Measurements from ENCODE around the gene ATP4A. TPM values are rescaled to one million over a fixed set of nuclear protein-coding genes. Genes with fewer than 3 reads are reported as not detected.

ATP4A gene
- total and polyA plus RNA-seq, 9 of the 15 experiments (the other 6 are each of a cell fraction or from before 2014, with no cell fraction given): 0.15 TPM; not detected in 8

GRCh38 chr19:35587321-35587720 is 23.9 kb upstream of the ATP4A start (continued):
- TF ChIP-seq, protein P1, sequence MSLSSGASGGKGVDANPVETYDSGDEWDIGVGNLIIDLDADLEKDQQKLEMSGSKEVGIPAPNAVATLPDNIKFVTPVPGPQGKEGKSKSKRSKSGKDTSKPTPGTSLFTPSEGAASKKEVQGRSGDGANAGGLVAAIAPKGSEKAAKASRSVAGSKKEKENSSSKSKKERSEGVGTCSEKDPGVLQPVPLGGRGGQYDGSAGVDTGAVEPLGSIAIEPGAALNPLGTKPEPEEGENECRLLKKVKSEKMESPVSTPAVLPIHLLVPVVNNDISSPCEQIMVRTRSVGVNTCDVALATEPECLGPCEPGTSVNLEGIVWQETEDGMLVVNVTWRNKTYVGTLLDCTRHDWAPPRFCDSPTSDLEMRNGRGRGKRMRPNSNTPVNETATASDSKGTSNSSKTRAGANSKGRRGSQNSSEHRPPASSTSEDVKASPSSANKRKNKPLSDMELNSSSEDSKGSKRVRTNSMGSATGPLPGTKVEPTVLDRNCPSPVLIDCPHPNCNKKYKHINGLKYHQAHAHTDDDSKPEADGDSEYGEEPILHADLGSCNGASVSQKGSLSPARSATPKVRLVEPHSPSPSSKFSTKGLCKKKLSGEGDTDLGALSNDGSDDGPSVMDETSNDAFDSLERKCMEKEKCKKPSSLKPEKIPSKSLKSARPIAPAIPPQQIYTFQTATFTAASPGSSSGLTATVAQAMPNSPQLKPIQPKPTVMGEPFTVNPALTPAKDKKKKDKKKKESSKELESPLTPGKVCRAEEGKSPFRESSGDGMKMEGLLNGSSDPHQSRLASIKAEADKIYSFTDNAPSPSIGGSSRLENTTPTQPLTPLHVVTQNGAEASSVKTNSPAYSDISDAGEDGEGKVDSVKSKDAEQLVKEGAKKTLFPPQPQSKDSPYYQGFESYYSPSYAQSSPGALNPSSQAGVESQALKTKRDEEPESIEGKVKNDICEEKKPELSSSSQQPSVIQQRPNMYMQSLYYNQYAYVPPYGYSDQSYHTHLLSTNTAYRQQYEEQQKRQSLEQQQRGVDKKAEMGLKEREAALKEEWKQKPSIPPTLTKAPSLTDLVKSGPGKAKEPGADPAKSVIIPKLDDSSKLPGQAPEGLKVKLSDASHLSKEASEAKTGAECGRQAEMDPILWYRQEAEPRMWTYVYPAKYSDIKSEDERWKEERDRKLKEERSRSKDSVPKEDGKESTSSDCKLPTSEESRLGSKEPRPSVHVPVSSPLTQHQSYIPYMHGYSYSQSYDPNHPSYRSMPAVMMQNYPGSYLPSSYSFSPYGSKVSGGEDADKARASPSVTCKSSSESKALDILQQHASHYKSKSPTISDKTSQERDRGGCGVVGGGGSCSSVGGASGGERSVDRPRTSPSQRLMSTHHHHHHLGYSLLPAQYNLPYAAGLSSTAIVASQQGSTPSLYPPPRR (CRISPR knock-in tag; IDR thresholded peaks at IDR 0.05; ENCODE audit: borderline replicate concordance): no peak
- TF ChIP-seq FOS (IDR thresholded peaks at IDR 0.05; ENCODE audit: extremely low read depth, insufficient read length): no peak
- no peak for TF ChIP-seq RUNX1 (IDR thresholded peaks at IDR 0.05; ENCODE audit: low read depth)
- TF ChIP-seq HDAC2 (IDR thresholded peaks at IDR 0.05): no peak

DNA sequence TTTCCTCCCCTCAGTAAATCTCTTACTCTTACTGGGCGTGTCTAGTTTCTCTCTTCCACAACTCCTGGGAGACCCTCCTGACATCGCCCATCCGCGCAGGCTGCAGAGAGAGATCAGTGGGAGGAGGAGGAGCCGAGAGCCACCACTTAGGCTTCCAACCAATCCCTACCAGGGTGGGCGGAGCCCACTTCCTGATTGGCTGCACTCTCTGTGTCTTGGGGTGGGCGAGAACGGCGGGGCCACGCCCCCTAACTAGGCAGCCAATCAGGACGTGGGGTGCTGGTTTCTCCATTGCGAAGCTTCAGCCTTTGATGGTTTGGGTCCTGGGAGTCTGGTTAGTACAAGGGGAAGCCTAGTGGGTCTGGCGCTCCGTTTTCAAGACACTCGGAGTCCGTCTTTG is 22.4 kb upstream of the ATP4A start, which contains the start of gene PMIS2:
PMIS2 (plus strand) TSS at position 326 of the 400 bp plus-strand sequence. CDS start 87 bp downstream, outside the sequence.
- in situ Hi-C loops (cut with MboI): no loop called here
- no TSS peak for BruUV-seq (replicated peaks)
- TF ChIP-seq, protein P2, sequence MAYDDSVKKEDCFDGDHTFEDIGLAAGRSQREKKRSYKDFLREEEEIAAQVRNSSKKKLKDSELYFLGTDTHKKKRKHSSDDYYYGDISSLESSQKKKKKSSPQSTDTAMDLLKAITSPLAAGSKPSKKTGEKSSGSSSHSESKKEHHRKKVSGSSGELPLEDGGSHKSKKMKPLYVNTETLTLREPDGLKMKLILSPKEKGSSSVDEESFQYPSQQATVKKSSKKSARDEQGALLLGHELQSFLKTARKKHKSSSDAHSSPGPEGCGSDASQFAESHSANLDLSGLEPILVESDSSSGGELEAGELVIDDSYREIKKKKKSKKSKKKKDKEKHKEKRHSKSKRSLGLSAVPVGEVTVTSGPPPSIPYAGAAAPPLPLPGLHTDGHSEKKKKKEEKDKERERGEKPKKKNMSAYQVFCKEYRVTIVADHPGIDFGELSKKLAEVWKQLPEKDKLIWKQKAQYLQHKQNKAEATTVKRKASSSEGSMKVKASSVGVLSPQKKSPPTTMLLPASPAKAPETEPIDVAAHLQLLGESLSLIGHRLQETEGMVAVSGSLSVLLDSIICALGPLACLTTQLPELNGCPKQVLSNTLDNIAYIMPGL (CRISPR knock-in tag; IDR thresholded peaks at IDR 0.05): no peak
- no peak for TF ChIP-seq STAG1 (CRISPR knock-in tag; IDR thresholded peaks at IDR 0.05; ENCODE audit: borderline replicate concordance)
- 0 out of 2 replicates have a peak, but pooled peaks have one; percentile 4 for TF ChIP-seq SPI1 (IDR thresholded peaks at IDR 0.05; ENCODE audit: borderline replicate concordance, low read depth, low read length)
- no peak for TF ChIP-seq PTBP1 (IDR thresholded peaks at IDR 0.05; ENCODE audit: low read depth, low read length)
- TF ChIP-seq, protein P3, sequence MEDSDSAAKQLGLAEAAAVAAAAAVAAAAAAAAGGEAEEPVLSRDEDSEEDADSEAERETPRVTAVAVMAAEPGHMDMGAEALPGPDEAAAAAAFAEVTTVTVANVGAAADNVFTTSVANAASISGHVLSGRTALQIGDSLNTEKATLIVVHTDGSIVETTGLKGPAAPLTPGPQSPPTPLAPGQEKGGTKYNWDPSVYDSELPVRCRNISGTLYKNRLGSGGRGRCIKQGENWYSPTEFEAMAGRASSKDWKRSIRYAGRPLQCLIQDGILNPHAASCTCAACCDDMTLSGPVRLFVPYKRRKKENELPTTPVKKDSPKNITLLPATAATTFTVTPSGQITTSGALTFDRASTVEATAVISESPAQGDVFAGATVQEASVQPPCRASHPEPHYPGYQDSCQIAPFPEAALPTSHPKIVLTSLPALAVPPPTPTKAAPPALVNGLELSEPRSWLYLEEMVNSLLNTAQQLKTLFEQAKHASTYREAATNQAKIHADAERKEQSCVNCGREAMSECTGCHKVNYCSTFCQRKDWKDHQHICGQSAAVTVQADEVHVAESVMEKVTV (CRISPR knock-in tag; IDR thresholded peaks at IDR 0.05): no peak
- 0 out of 2 replicates have a peak, but pooled peaks have one; percentile 34 for TF ChIP-seq EGR1 (conservative IDR thresholded peaks at IDR 0.05)
- TF ChIP-seq SP1 (CRISPR knock-in tag; IDR thresholded peaks at IDR 0.05): peak; percentile 55; the same call in 1 of the 2 replicates
- peak in 1 of 2 experiments; percentile 28; a peak in 1 of 4 replicates for TF ChIP-seq NRF1 (conservative IDR thresholded peaks at IDR 0.05 in 1 of 2, IDR thresholded peaks at IDR 0.05 in 1 of 2)

More for the DNA sequence above, 22.4 kb upstream of the ATP4A start, which contains the start of gene PMIS2:
- peaks cover 0 to 6% of the 10 kb centered on the region in 2 experiments; a peak in 3 of 5 replicates for H3K4me1 ChIP-seq (replicated peaks in 1 of 2; ENCODE audit: control insufficient read depth in 2 of 2, insufficient read depth in 2 of 2, low read length in 2 of 2)
- H3K27ac ChIP-seq (ENCODE audit: extremely low read depth, low read depth, low read length): no peak within 1 kb of the TSS
- H3K36me3 ChIP-seq (ENCODE audit: control insufficient read depth, insufficient read depth, low read length): no peaks in the 10 kb centered on the region
- H3K4me3 ChIP-seq: no peak within 1 kb of the TSS
- 0 out of 2 replicates have a peak within 1 kb of the TSS, but pooled peaks have one; percentile 55 for H2AFZ ChIP-seq (ENCODE audit: low read depth, low read length)
- peak; percentile 90 for FAIRE-seq
- H3K9ac ChIP-seq (ENCODE audit: insufficient read depth in 1 of 2, low read depth in 2 of 2, low read length in 2 of 2): no peak within 1 kb of the TSS
- no peaks in the 10 kb centered on the region for H4K20me1 ChIP-seq (replicated peaks; ENCODE audit: control insufficient read depth, insufficient read depth, low read length)
- intact Hi-C loops (cut with micrococcal nuclease): no loop called here
- H3K27me3 ChIP-seq (ENCODE audit: control insufficient read depth in 2 of 2, insufficient read depth in 2 of 2, low read length in 2 of 2): peaks cover 4 to 16% of the 10 kb centered on the region in 2 experiments; a peak in 3 of 5 replicates
- DNase-seq (ENCODE audit: extremely low read depth in 1 of 4, low spot score in 3 of 4): peak; percentile 75 to 96 (median 92)
- no peaks in the 10 kb centered on the region for H3K79me2 ChIP-seq (ENCODE audit: control insufficient read depth, insufficient read depth, low read length)
- CTCF ChIA-PET (ENCODE audit: low intra/inter-chr PET ratio): no interaction called here
- peak; percentile 100 for ATAC-seq
- 10% methylated on average over 13 of the region's 16 CpGs for WGBS (ENCODE audit: insufficient coverage, low coverage, missing lambda C conversion rate)
- POLR2A ChIA-PET: interaction anchor here (0.6 to 1.0 kb wide), 2 partner anchors 21 to 50 kb away, joined by 3 read pairs; no protein-coding TSS in a partner anchor
- H3K4me2 ChIP-seq (ENCODE audit: insufficient read depth, low read length): no peak within 1 kb of the TSS
- H3K9me1 ChIP-seq (ENCODE audit: control insufficient read depth, insufficient read depth, low read length): no peaks in the 10 kb centered on the region
- no peaks in the 10 kb centered on the region for H3K9me3 ChIP-seq (replicated peaks; ENCODE audit: control insufficient read depth, insufficient read depth, low read depth, low read length)

Data from K562 (cell line).